Measurements from ENCODE around the gene CHID1. TPM values are rescaled to one million over a fixed set of nuclear protein-coding genes. Genes with fewer than 3 reads are reported as not detected.

Gene CHID1
- total RNA-seq, 1 experiment from 2014 or later, result 85.6 TPM

DNA sequence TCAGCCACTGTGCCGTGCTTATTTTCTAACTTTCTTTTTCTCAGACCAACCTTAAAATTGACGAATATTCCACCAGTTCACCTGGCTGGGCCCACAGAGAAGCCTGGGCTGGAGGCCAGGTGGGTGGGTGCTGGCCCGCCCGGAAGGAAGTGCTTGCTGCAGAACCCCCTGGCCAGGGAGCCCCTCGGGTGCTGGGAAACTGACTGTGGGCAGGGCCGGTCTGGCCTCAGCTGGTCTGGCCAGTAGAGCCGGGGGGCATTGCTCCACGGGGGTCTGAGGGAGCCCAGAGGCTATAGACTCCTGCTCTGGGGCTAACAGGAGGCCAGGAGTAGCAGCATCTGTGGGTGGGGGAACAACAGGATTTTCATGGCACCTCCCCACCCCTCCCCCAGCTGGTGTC, 6.8 kb upstream of the CHID1 start:
- Histone ChIP-seq H3K9me3 (ENCODE audit: insufficient read depth, low read depth) (no peaks in the 10 kb centered on the region), H3K4me1 (replicated peaks; ENCODE audit: insufficient read depth) (no peaks in the 10 kb centered on the region), H4K20me1 (ENCODE audit: insufficient read depth) (no peaks in the 10 kb centered on the region), H3K27me3 (ENCODE audit: insufficient read depth, low read depth) (no peaks in the 10 kb centered on the region), H3K36me3 (ENCODE audit: low read depth) (no peaks in the 10 kb centered on the region), H2AFZ (no peak overlapping the region), H3F3A (ENCODE audit: insufficient read depth, low read depth) (no peaks in the 10 kb centered on the region), H3K27ac (no peak overlapping the region), H3K4me3 (no peak overlapping the region), H3K9me2 (ENCODE audit: insufficient read depth) (no peaks in the 10 kb centered on the region), H3K4me2 (no peak overlapping the region), H3K79me2 (ENCODE audit: low read depth) (no peaks in the 10 kb centered on the region)
- no TSS peak for BruUV-seq (replicated peaks)
- ChIA-PET POLR2A (ENCODE audit: unreplicated experiment) (no interaction called here), CTCF (no interaction called here)
- no peak for DNase-seq
- intact Hi-C loops (cut with micrococcal nuclease; ENCODE audit: unreplicated experiment), result no loop called here
- no peak for TF ChIP-seq EZH2 (IDR thresholded peaks at IDR 0.05; ENCODE audit: low read depth)
- TF ChIP-seq, protein P1, sequence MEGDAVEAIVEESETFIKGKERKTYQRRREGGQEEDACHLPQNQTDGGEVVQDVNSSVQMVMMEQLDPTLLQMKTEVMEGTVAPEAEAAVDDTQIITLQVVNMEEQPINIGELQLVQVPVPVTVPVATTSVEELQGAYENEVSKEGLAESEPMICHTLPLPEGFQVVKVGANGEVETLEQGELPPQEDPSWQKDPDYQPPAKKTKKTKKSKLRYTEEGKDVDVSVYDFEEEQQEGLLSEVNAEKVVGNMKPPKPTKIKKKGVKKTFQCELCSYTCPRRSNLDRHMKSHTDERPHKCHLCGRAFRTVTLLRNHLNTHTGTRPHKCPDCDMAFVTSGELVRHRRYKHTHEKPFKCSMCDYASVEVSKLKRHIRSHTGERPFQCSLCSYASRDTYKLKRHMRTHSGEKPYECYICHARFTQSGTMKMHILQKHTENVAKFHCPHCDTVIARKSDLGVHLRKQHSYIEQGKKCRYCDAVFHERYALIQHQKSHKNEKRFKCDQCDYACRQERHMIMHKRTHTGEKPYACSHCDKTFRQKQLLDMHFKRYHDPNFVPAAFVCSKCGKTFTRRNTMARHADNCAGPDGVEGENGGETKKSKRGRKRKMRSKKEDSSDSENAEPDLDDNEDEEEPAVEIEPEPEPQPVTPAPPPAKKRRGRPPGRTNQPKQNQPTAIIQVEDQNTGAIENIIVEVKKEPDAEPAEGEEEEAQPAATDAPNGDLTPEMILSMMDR (conservative IDR thresholded peaks at IDR 0.05), result no peak

DNA sequence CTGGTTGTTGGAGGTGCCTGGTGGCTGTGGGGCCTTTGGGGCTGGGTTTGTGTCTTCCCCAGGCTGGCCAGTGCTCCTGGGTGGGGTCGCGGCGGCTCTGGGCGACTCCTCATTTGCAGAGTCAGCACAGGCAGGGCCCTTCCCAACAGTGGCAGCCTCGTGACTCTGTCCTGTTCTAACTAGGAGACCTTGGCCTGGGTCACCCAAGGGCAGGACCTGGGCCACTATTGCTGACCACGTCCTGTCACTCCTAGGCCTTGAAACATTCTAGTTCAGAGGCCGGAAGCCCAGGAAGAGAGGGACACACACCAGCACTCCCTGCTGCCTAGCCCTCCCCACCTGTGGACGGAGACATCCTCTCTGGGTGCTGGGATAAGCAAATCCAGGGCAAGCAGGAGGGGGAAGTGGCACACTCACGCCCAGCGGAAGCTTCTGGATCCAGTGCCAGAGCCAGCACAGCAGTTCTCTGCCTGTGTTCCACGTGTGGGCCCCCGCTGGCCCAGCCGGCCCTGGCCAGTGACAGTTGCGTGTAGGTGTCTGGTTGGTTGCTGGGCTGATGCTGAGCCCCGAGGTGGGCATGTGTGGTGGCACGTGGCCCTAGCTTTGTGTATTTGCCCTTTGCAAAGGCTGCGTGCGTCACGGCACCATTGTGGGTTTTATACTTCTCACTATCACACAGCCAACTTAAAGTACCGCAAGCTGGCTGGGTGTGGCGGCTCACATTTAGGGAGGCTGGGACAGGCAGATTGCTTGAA, 4.3 kb upstream of the CHID1 start:
- TF ChIP-seq, protein P1 (conservative IDR thresholded peaks at IDR 0.05), result no peak
- no peak for TF ChIP-seq EZH2 (IDR thresholded peaks at IDR 0.05; ENCODE audit: low read depth)
- no peak overlapping the region for H2AFZ ChIP-seq
- no peak overlapping the region for H3K4me3 ChIP-seq
- ChIA-PET POLR2A (ENCODE audit: unreplicated experiment) (no interaction called here), CTCF (interaction anchor here (0.6 kb wide), 1 partner anchor 128 kb away, joined by 3 read pairs; no protein-coding TSS in a partner anchor)
- intact Hi-C loops (cut with micrococcal nuclease; ENCODE audit: unreplicated experiment), result loop anchor here (5.0 kb wide), 1 partner anchor 127 kb away; no protein-coding TSS in a partner anchor
- no peaks in the 10 kb centered on the region for H3K27me3 ChIP-seq (ENCODE audit: insufficient read depth, low read depth)
- no TSS peak for BruUV-seq (replicated peaks)
- no peaks in the 10 kb centered on the region; the same call in 1 of the 2 replicates for H3F3A ChIP-seq (ENCODE audit: insufficient read depth, low read depth)
- no peaks in the 10 kb centered on the region for H3K9me3 ChIP-seq (ENCODE audit: insufficient read depth, low read depth)
- DNase-seq, result no peak
- H3K36me3 ChIP-seq (ENCODE audit: low read depth), result no peaks in the 10 kb centered on the region
- peaks cover 5% of the 10 kb centered on the region for H3K4me1 ChIP-seq (replicated peaks; ENCODE audit: insufficient read depth)
- no peak overlapping the region for H3K4me2 ChIP-seq
- H3K79me2 ChIP-seq (ENCODE audit: low read depth), result peaks cover 6% of the 10 kb centered on the region; the same call in 1 of the 2 replicates
- H3K27ac ChIP-seq, result no peak overlapping the region
- H3K9me2 ChIP-seq (ENCODE audit: insufficient read depth), result no peaks in the 10 kb centered on the region
- H4K20me1 ChIP-seq (ENCODE audit: insufficient read depth), result no peaks in the 10 kb centered on the region

DNA sequence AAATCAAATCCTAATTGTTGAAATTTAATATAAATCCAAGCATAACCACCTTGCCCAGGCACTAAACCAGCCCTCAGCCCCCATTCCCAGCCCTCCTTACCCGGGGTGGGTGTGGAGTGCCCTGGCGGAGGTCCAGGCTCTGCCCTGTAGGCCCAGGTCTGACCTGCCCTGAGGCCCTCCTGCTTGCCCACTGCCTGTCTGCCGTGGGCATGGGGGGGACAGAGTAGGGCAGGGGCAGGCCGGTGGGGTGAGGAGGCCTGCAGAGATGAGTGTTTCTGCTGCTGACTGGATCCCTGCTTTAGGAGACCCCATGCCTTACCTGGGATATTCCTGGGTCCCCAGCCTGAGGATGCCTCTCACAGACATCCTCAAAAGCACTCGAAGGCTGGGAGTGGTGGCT, 3.6 kb upstream of the CHID1 start:
- H2AFZ ChIP-seq, result no peak overlapping the region
- ChIA-PET POLR2A (ENCODE audit: unreplicated experiment) (no interaction called here), CTCF (no interaction called here)
- no peak overlapping the region for H3K4me3 ChIP-seq
- intact Hi-C loops (cut with micrococcal nuclease; ENCODE audit: unreplicated experiment), result loop anchor here (5.0 kb wide), 1 partner anchor 128 kb away; no protein-coding TSS in a partner anchor
- no peak for DNase-seq
- no peaks in the 10 kb centered on the region; the same call in 1 of the 2 replicates for H3F3A ChIP-seq (ENCODE audit: insufficient read depth, low read depth)
- H3K4me2 ChIP-seq, result no peak overlapping the region
- H4K20me1 ChIP-seq (ENCODE audit: insufficient read depth), result no peaks in the 10 kb centered on the region
- peaks cover 11% of the 10 kb centered on the region for H3K4me1 ChIP-seq (replicated peaks; ENCODE audit: insufficient read depth)
- no peak overlapping the region for H3K27ac ChIP-seq
- BruUV-seq (replicated peaks), result no TSS peak
- H3K9me3 ChIP-seq (ENCODE audit: insufficient read depth, low read depth), result no peaks in the 10 kb centered on the region
- H3K36me3 ChIP-seq (ENCODE audit: low read depth), result no peaks in the 10 kb centered on the region
- H3K27me3 ChIP-seq (ENCODE audit: insufficient read depth, low read depth), result no peaks in the 10 kb centered on the region
- peaks cover 13% of the 10 kb centered on the region for H3K79me2 ChIP-seq (ENCODE audit: low read depth)
- no peaks in the 10 kb centered on the region for H3K9me2 ChIP-seq (ENCODE audit: insufficient read depth)
- TF ChIP-seq EZH2 (IDR thresholded peaks at IDR 0.05; ENCODE audit: low read depth), result no peak
- TF ChIP-seq, protein P1 (conservative IDR thresholded peaks at IDR 0.05), result no peak

Data from PC-9 (cell line).